Stimulated activated CD8-positive, alpha-beta memory T cell treated with anti-CD3 and anti-CD28 coated beads, Interleukin-7, amount 100 ng/mL, for 48 hours (primary cell): ENCODE measurements around the gene MYOZ1.

Experiments
- DNase-seq, 2 donors: peaks; one replicate each; pipeline ENCODE4 v3.0.0-alpha.2; 2020; ENCODE audit warnings: low read depth in 1 of 2; ENCODE audit errors: extremely low read depth in 1 of 2

Gene MYOZ1

GRCh38 chr10:73601486-73601921 is 39.8 kb downstream of the MYOZ1 start:
- DNase-seq: no peak

- no peak for DNase-seq
These were observed 43.9 kb downstream of the MYOZ1 start for GRCh38 chr10:73597346-73597745.

GRCh38 chr10:73593812-73594211 is 47.5 kb downstream of the MYOZ1 start:
- DNase-seq: no peak

GRCh38 chr10:73593110-73593509 is 48.2 kb downstream of the MYOZ1 start:
- DNase-seq: no peak

- DNase-seq: no peak
These were observed 49.2 kb downstream of the MYOZ1 start for GRCh38 chr10:73591935-73592699.

GRCh38 chr10:73590881-73591799 is 50.1 kb downstream of the MYOZ1 start, which contains the start of gene USP54:
TSS of gene USP54 (minus strand) at chr10:73591342. CDS start at chr10:73575658, 15,684 bp downstream.
- DNase-seq: no peak

GRCh38 chr10:73589563-73590126 is 51.6 kb downstream of the MYOZ1 start:
- DNase-seq: no peak

- DNase-seq: no peak
These were observed 52.6 kb downstream of the MYOZ1 start for GRCh38 chr10:73588656-73589055.

- DNase-seq: no peak
These were observed 54.7 kb downstream of the MYOZ1 start for GRCh38 chr10:73586583-73586984.

GRCh38 chr10:73585327-73585726 is 55.9 kb downstream of the MYOZ1 start:
- DNase-seq: no peak

GRCh38 chr10:73584737-73585136 is 56.5 kb downstream of the MYOZ1 start:
- DNase-seq: no peak

- DNase-seq: no peak
These were observed 59.4 kb downstream of the MYOZ1 start for GRCh38 chr10:73581918-73582317.
